Astrocyte (in vitro differentiated cells and primary cell): ENCODE measurements around the gene KIRREL3. TPM values are rescaled to one million over a fixed set of nuclear protein-coding genes. Genes with fewer than 3 reads are reported as not detected.
A peak's percentile ranks its signal among the peaks of the same experiment; 100 is the strongest.

Experiments
- DNase-seq: peaks from one replicate; pipeline ENCODE4 v3.0.0-alpha.2; 2010; ENCODE audit warnings: low read depth
- FAIRE-seq: peaks from 2 replicates; lab custom pipeline; 2011; peaks lifted over from hg19 to GRCh38; lab: Jason Lieb, UNC
- H2AFZ ChIP-seq: 2 replicates; pipeline ENCODE4 v1.6.0; 2012; ENCODE audit warnings: low read depth, low read length, inconsistent platforms
- H3K27ac ChIP-seq: 2 replicates; pipeline ENCODE4 v1.5.1; 2011; ENCODE audit warnings: low read depth, low read length, inconsistent platforms
- H3K27me3 ChIP-seq: 2 replicates; pipeline ENCODE4 v1.6.0; 2011; ENCODE audit warnings: low read length, inconsistent platforms; ENCODE audit not compliant: insufficient read depth
- H3K36me3 ChIP-seq: 2 replicates; pipeline ENCODE4 v1.5.1; 2011; ENCODE audit warnings: low read length, inconsistent platforms; ENCODE audit not compliant: insufficient read depth
- H3K4me1 ChIP-seq: 2 replicates; pipeline ENCODE4 v1.5.1; 2011; ENCODE audit warnings: low read length, inconsistent platforms; ENCODE audit not compliant: insufficient read depth
- H3K4me2 ChIP-seq: 2 replicates; pipeline ENCODE4 v1.6.0; 2012; ENCODE audit warnings: low read length, inconsistent platforms
- H3K4me3 ChIP-seq: 2 replicates; pipeline ENCODE4 v1.5.1; 2011; ENCODE audit warnings: low read depth, mild to moderate bottlenecking, low read length, inconsistent platforms; ENCODE audit not compliant: insufficient read depth
- H3K79me2 ChIP-seq: 2 replicates; pipeline ENCODE4 v1.6.0; 2012; ENCODE audit warnings: mild to moderate bottlenecking, low read length, inconsistent platforms; ENCODE audit not compliant: insufficient read depth
- H3K9ac ChIP-seq: 2 replicates; pipeline ENCODE4 v1.6.0; 2012; ENCODE audit warnings: mild to moderate bottlenecking, low read length, inconsistent platforms
- H3K9me3 ChIP-seq: 2 replicates; pipeline ENCODE4 v1.5.1; 2012; ENCODE audit warnings: low read depth, mild to moderate bottlenecking, low read length, inconsistent platforms; ENCODE audit not compliant: insufficient read depth
- H4K20me1 ChIP-seq: 2 replicates; pipeline ENCODE4 v1.6.0; 2012; ENCODE audit warnings: low read length, inconsistent platforms; ENCODE audit not compliant: insufficient read depth
- H3K27ac Mint-ChIP-seq: one replicate; pipeline ENCODE4 v1.8.0; 2021; ENCODE audit warnings: mild to moderate bottlenecking, mixed read lengths; ENCODE audit not compliant: unreplicated experiment
- H3K27me3 Mint-ChIP-seq: one replicate; pipeline ENCODE4 v1.8.0; 2021; ENCODE audit warnings: low read depth, mixed read lengths; ENCODE audit not compliant: unreplicated experiment
- H3K36me3 Mint-ChIP-seq: one replicate; pipeline ENCODE4 v1.8.0; 2021; ENCODE audit warnings: low read depth, mixed read lengths; ENCODE audit not compliant: unreplicated experiment
- H3K4me1 Mint-ChIP-seq: one replicate; pipeline ENCODE4 v1.8.0; 2021; ENCODE audit warnings: low read depth, mixed read lengths; ENCODE audit not compliant: unreplicated experiment
- H3K4me3 Mint-ChIP-seq: one replicate; pipeline ENCODE4 v1.8.0; 2021; ENCODE audit warnings: mild to moderate bottlenecking, moderate library complexity, mixed read lengths; ENCODE audit not compliant: unreplicated experiment
- H3K9me3 Mint-ChIP-seq: one replicate; pipeline ENCODE4 v1.8.0; 2021; ENCODE audit warnings: mild to moderate bottlenecking, mixed read lengths; ENCODE audit not compliant: unreplicated experiment
- CTCF ChIP-seq: IDR thresholded peaks from 2 replicates; pipeline ENCODE4 v1.5.1; 2011; ENCODE audit warnings: low read depth, mild to moderate bottlenecking, inconsistent platforms, low read length, moderate library complexity; ENCODE audit not compliant: insufficient read depth
- EZH2 ChIP-seq: IDR thresholded peaks from 2 replicates; pipeline ENCODE4 v1.6.1; 2012; ENCODE audit warnings: mild to moderate bottlenecking, low read length, inconsistent platforms; ENCODE audit not compliant: insufficient read depth
- total RNA-seq: library from RNA; stranded (reverse); gene quantifications from 2 replicates; pipeline ENCODE4 v1.2.1, GENCODE V29; 2021

KIRREL3 gene
- total RNA-seq, 1 donor from 2014 or later, result 0.91 TPM

- H3K4me1 ChIP-seq, result peaks cover 8% of the 10 kb centered on the region
- peak overlapping the region; percentile 53 for H3K4me3 ChIP-seq
- no peaks in the 10 kb centered on the region for H3K9me3 ChIP-seq
- H4K20me1 ChIP-seq, result no peaks in the 10 kb centered on the region
- H3K9ac ChIP-seq, result peak overlapping the region; percentile 69
- H3K9me3 Mint-ChIP-seq, result no peaks in the 10 kb centered on the region
- H3K4me2 ChIP-seq, result peak overlapping the region; percentile 87
- H3K79me2 ChIP-seq, result peaks cover 13% of the 10 kb centered on the region
- TF ChIP-seq EZH2, result no peak
- TF ChIP-seq CTCF, result peak; percentile 18
- peaks cover 2% of the 10 kb centered on the region for H3K4me1 Mint-ChIP-seq
- H3K27me3 ChIP-seq, result no peaks in the 10 kb centered on the region
- peak overlapping the region; percentile 75 for H2AFZ ChIP-seq
- H3K36me3 ChIP-seq, result no peaks in the 10 kb centered on the region
- H3K27ac Mint-ChIP-seq, result no peak overlapping the region
- H3K27me3 Mint-ChIP-seq, result peaks cover 27% of the 10 kb centered on the region
- no peak for FAIRE-seq
- peak overlapping the region; percentile 45 for H3K4me3 Mint-ChIP-seq
- DNase-seq, result peak; percentile 56
- no peak overlapping the region for H3K27ac ChIP-seq
- no peaks in the 10 kb centered on the region for H3K36me3 Mint-ChIP-seq
Measured at GRCh38 chr11:127003260-127003981, 2.9 kb upstream of the KIRREL3 start.

GRCh38 chr11:127002669-127003259 lies 2.2 kb upstream of the KIRREL3 start:
- DNase-seq (no peak), FAIRE-seq (no peak)
- Mint-ChIP-seq H3K4me3 (no peak overlapping the region), H3K27me3 (peaks cover 24% of the 10 kb centered on the region), H3K27ac (no peak overlapping the region), H3K4me1 (peaks cover 2% of the 10 kb centered on the region), H3K36me3 (no peaks in the 10 kb centered on the region), H3K9me3 (no peaks in the 10 kb centered on the region)
- H3K36me3 ChIP-seq, result no peaks in the 10 kb centered on the region
- peaks cover 8% of the 10 kb centered on the region for H3K4me1 ChIP-seq
- H3K27ac ChIP-seq, result no peak overlapping the region
- peak overlapping the region; percentile 69 for H3K9ac ChIP-seq
- H4K20me1 ChIP-seq, result no peaks in the 10 kb centered on the region
- H3K4me3 ChIP-seq, result peak overlapping the region; percentile 53
- H3K27me3 ChIP-seq, result no peaks in the 10 kb centered on the region
- no peak for TF ChIP-seq EZH2
- no peak for TF ChIP-seq CTCF
- no peaks in the 10 kb centered on the region for H3K9me3 ChIP-seq
- peak overlapping the region; percentile 75 for H2AFZ ChIP-seq
- peaks cover 17% of the 10 kb centered on the region for H3K79me2 ChIP-seq
- peak overlapping the region; percentile 87 for H3K4me2 ChIP-seq

GRCh38 chr11:127000981-127001380 lies 411 bp upstream of the KIRREL3 start:
- Histone ChIP-seq H3K4me2 (peak overlapping the region; percentile 98), H3K4me1 (peaks cover 11% of the 10 kb centered on the region), H4K20me1 (no peaks in the 10 kb centered on the region), H3K9ac (peak overlapping the region; percentile 92), H3K27me3 (no peaks in the 10 kb centered on the region), H3K9me3 (no peaks in the 10 kb centered on the region), H3K4me3 (peak overlapping the region; percentile 92), H2AFZ (peak overlapping the region; percentile 87), H3K27ac (no peak overlapping the region), H3K79me2 (peaks cover 29% of the 10 kb centered on the region), H3K36me3 (no peaks in the 10 kb centered on the region)
- H3K27me3 Mint-ChIP-seq, result peaks cover 37% of the 10 kb centered on the region
- H3K27ac Mint-ChIP-seq, result no peak overlapping the region
- no peaks in the 10 kb centered on the region for H3K36me3 Mint-ChIP-seq
- peaks cover 11% of the 10 kb centered on the region for H3K4me1 Mint-ChIP-seq
- FAIRE-seq, result no peak
- no peak for TF ChIP-seq CTCF
- TF ChIP-seq EZH2, result no peak
- H3K9me3 Mint-ChIP-seq, result no peaks in the 10 kb centered on the region
- H3K4me3 Mint-ChIP-seq, result no peak overlapping the region
- DNase-seq, result peak; percentile 32
